ENCODE data around the gene PCAT7. TPM values are rescaled to one million over a fixed set of nuclear protein-coding genes. Genes with fewer than 3 reads are reported as not detected.

The PCAT7 gene
- total RNA-seq, 1 donor from 2014 or later, result 5.2 TPM

DNA sequence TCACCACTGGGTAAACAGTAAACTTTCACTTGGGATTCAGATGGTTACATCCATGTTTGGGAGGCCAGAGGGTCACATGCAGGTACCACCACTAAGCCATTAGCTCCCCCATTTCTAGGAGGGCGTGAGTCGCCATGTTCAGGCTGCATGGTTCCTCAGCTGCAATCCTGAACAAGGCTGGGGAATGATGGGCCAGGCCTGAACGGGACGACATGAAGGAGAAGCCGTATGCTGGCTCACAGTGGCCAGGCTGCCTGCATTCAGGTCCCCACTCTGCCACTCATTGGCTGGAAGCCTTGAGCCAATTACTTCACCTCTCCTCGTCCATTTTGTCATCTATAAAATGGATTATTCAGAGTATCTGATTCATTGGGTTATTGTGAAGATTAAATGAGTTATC lies 47.8 kb downstream of the PCAT7 start:
- Histone ChIP-seq H3K9ac (ENCODE audit: low read length) (no peak overlapping the region), H3K9me3 (ENCODE audit: insufficient read depth, low read depth, low read length) (no peaks in the 10 kb centered on the region), H3K36me3 (ENCODE audit: insufficient read depth, low read length) (no peaks in the 10 kb centered on the region), H2AFZ (ENCODE audit: low read depth, low read length) (no peak overlapping the region), H3K79me2 (ENCODE audit: insufficient read depth, low read length) (no peaks in the 10 kb centered on the region), H3K27me3 (ENCODE audit: insufficient read depth, low read length) (peaks cover 20% of the 10 kb centered on the region), H3K27ac (ENCODE audit: low read depth, low read length) (no peak overlapping the region), H3K4me1 (ENCODE audit: insufficient read depth, low read length) (no peaks in the 10 kb centered on the region), H4K20me1 (ENCODE audit: insufficient read depth, low read length) (no peaks in the 10 kb centered on the region), H3K4me3 (ENCODE audit: insufficient read depth, low read depth, low read length) (no peak overlapping the region), H3K4me2 (ENCODE audit: low read length) (no peak overlapping the region)
- DNase-seq (ENCODE audit: low read depth), result no peak
- H3K27ac Mint-ChIP-seq (ENCODE audit: unreplicated experiment), result no peak overlapping the region
- H3K4me1 Mint-ChIP-seq (ENCODE audit: low read depth, unreplicated experiment), result no peaks in the 10 kb centered on the region
- FAIRE-seq, result no peak
- TF ChIP-seq EZH2 (IDR thresholded peaks at IDR 0.05; ENCODE audit: insufficient read depth, low read length), result no peak
- TF ChIP-seq, protein P1, sequence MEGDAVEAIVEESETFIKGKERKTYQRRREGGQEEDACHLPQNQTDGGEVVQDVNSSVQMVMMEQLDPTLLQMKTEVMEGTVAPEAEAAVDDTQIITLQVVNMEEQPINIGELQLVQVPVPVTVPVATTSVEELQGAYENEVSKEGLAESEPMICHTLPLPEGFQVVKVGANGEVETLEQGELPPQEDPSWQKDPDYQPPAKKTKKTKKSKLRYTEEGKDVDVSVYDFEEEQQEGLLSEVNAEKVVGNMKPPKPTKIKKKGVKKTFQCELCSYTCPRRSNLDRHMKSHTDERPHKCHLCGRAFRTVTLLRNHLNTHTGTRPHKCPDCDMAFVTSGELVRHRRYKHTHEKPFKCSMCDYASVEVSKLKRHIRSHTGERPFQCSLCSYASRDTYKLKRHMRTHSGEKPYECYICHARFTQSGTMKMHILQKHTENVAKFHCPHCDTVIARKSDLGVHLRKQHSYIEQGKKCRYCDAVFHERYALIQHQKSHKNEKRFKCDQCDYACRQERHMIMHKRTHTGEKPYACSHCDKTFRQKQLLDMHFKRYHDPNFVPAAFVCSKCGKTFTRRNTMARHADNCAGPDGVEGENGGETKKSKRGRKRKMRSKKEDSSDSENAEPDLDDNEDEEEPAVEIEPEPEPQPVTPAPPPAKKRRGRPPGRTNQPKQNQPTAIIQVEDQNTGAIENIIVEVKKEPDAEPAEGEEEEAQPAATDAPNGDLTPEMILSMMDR (IDR thresholded peaks at IDR 0.05; ENCODE audit: insufficient read depth, low read depth, low read length), result no peak
- H3K36me3 Mint-ChIP-seq (ENCODE audit: low read depth, unreplicated experiment), result no peaks in the 10 kb centered on the region
- no peak overlapping the region for H3K4me3 Mint-ChIP-seq (ENCODE audit: unreplicated experiment)
- peaks cover 1% of the 10 kb centered on the region for H3K9me3 Mint-ChIP-seq (ENCODE audit: unreplicated experiment)
- H3K27me3 Mint-ChIP-seq (ENCODE audit: low read depth, unreplicated experiment), result peaks cover 27% of the 10 kb centered on the region

GRCh38 chr9:94603259-94604160 lies 48.6 kb downstream of the PCAT7 start:
- Histone ChIP-seq H3K9ac (ENCODE audit: low read length) (no peak overlapping the region), H4K20me1 (ENCODE audit: insufficient read depth, low read length) (no peaks in the 10 kb centered on the region), H3K27me3 (ENCODE audit: insufficient read depth, low read length) (peaks cover 20% of the 10 kb centered on the region), H3K4me1 (ENCODE audit: insufficient read depth, low read length) (no peaks in the 10 kb centered on the region), H3K4me3 (ENCODE audit: insufficient read depth, low read depth, low read length) (no peak overlapping the region), H3K9me3 (ENCODE audit: insufficient read depth, low read depth, low read length) (no peaks in the 10 kb centered on the region), H3K36me3 (ENCODE audit: insufficient read depth, low read length) (no peaks in the 10 kb centered on the region), H3K4me2 (ENCODE audit: low read length) (peak overlapping the region; percentile 46), H2AFZ (ENCODE audit: low read depth, low read length) (peak overlapping the region; percentile 13), H3K79me2 (ENCODE audit: insufficient read depth, low read length) (no peaks in the 10 kb centered on the region), H3K27ac (ENCODE audit: low read depth, low read length) (no peak overlapping the region)
- Mint-ChIP-seq H3K36me3 (ENCODE audit: low read depth, unreplicated experiment) (no peaks in the 10 kb centered on the region), H3K4me1 (ENCODE audit: low read depth, unreplicated experiment) (peaks cover 2% of the 10 kb centered on the region), H3K9me3 (ENCODE audit: unreplicated experiment) (no peaks in the 10 kb centered on the region), H3K4me3 (ENCODE audit: unreplicated experiment) (no peak overlapping the region), H3K27me3 (ENCODE audit: low read depth, unreplicated experiment) (peaks cover 27% of the 10 kb centered on the region), H3K27ac (ENCODE audit: unreplicated experiment) (no peak overlapping the region)
- TF ChIP-seq, protein P1 (IDR thresholded peaks at IDR 0.05; ENCODE audit: insufficient read depth, low read depth, low read length), result peak; percentile 49
- no peak for TF ChIP-seq EZH2 (IDR thresholded peaks at IDR 0.05; ENCODE audit: insufficient read depth, low read length)
- DNase-seq (ENCODE audit: low read depth), result peak; percentile 49
- no peak for FAIRE-seq

All from astrocyte (in vitro differentiated cells and primary cell).